RWPE1 (cell line): ENCODE results near the gene PTCRA.

Source experiments
- CTCF ChIA-PET: fragments of 350-600 bp; sonication (Branson Sonifier 250); formaldehyde crosslinking; extraction: SDS; loops from one replicate; lab custom pipeline; 2021; lab: Yijun Ruan, JAX
- POLR2A ChIA-PET: fragments of 400-600 bp; formaldehyde crosslinking; extraction: SDS; loops from one replicate; lab custom pipeline; 2020; ENCODE audit warnings: antibody characterized with exemption; ENCODE audit not compliant: low non-redundant PET; lab: Yijun Ruan, JAX
- DNase-seq: peaks from one replicate; pipeline ENCODE4 v3.0.0; 2012; ENCODE audit warnings: low spot score
- H3K27ac ChIP-seq: fragments of 450-650 bp; 2 replicates; pipeline ENCODE4 v1.5.1; 2017
- TF ChIP-seq, protein P1 (sequence below): fragments of 450-650 bp; conservative IDR thresholded peaks from 2 replicates; pipeline ENCODE4 v1.5.1; 2017; ENCODE audit warnings: low read depth, mild to moderate bottlenecking

Gene PTCRA

DNA sequence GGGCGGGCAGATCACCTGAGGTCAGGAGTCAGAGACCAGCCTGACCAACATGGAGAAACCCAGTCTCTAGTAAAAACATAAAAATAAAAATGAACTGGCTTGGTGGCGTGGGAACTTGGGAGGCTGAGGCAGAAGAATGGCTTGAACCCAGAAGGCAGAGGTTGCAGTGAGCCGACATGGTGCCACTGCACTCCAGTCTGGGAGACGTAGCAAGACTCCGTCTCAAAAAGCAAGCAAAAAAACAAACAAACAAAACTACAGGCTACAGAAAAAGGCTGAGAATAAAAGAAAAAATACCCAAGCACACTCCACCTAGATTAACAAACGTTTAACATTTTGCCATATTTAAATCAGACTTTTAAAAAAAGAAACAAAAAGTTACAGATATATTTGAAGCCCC is 5.9 kb downstream of the PTCRA start:
- TF ChIP-seq, protein P1, sequence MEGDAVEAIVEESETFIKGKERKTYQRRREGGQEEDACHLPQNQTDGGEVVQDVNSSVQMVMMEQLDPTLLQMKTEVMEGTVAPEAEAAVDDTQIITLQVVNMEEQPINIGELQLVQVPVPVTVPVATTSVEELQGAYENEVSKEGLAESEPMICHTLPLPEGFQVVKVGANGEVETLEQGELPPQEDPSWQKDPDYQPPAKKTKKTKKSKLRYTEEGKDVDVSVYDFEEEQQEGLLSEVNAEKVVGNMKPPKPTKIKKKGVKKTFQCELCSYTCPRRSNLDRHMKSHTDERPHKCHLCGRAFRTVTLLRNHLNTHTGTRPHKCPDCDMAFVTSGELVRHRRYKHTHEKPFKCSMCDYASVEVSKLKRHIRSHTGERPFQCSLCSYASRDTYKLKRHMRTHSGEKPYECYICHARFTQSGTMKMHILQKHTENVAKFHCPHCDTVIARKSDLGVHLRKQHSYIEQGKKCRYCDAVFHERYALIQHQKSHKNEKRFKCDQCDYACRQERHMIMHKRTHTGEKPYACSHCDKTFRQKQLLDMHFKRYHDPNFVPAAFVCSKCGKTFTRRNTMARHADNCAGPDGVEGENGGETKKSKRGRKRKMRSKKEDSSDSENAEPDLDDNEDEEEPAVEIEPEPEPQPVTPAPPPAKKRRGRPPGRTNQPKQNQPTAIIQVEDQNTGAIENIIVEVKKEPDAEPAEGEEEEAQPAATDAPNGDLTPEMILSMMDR = no peak
- no peak overlapping the region for H3K27ac ChIP-seq
- POLR2A ChIA-PET = no interaction called here
- CTCF ChIA-PET = interaction anchor here (0.6 kb wide), 1 partner anchor 27 kb away, joined by 3 read pairs; no protein-coding TSS in a partner anchor
- DNase-seq = no peak

DNA sequence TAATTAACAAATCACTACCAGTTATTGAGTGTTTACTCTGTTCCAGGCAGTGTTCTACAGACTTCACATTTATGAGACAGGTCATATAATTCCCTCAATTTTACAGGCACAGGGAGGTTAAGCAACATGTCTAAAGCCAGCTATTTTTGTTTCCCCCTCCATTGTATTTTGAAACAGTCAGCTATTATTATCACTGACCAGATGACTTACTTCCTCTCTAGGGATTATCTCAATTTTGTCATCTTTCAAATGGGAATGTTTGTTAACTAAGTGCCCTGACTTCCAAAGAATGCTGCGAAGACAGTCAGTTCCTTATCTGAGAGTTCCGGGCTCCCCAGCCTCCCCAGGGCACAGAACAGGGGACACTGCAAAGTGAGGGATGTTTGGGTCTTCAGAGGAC is 7.8 kb downstream of the PTCRA start:
- ChIA-PET POLR2A (no interaction called here), CTCF (interaction anchor here (0.5 kb wide), 1 partner anchor 13 kb away, joined by 3 read pairs; no protein-coding TSS in a partner anchor)
- no peak for DNase-seq
- TF ChIP-seq, protein P1 = no peak
- no peak overlapping the region for H3K27ac ChIP-seq

DNA sequence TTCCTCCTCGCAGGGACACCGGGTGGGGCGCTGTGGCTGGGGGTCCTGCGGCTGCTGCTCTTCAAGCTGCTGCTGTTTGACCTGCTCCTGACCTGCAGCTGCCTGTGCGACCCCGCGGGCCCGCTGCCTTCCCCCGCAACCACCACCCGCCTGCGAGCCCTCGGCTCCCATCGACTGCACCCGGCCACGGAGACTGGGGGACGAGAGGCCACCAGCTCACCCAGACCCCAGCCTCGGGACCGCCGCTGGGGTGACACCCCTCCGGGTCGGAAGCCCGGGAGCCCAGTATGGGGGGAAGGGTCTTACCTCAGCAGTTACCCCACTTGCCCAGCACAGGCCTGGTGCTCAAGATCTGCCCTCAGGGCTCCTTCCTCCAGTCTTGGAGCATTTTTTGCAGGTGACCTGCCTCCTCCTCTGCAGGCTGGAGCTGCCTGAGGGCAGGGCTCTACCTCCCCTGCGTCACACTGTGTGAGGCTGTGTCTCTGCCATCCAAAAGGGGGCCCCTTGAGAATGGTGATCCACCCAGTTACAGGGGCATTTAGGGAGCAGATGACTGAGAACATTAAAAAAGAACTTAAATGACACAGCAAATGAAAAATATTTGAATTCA is 9.5 kb downstream of the PTCRA start:
- POLR2A ChIA-PET = no interaction called here
- TF ChIP-seq, protein P1 = no peak
- no peak for DNase-seq
- H3K27ac ChIP-seq = no peak overlapping the region
- CTCF ChIA-PET = no interaction called here

DNA sequence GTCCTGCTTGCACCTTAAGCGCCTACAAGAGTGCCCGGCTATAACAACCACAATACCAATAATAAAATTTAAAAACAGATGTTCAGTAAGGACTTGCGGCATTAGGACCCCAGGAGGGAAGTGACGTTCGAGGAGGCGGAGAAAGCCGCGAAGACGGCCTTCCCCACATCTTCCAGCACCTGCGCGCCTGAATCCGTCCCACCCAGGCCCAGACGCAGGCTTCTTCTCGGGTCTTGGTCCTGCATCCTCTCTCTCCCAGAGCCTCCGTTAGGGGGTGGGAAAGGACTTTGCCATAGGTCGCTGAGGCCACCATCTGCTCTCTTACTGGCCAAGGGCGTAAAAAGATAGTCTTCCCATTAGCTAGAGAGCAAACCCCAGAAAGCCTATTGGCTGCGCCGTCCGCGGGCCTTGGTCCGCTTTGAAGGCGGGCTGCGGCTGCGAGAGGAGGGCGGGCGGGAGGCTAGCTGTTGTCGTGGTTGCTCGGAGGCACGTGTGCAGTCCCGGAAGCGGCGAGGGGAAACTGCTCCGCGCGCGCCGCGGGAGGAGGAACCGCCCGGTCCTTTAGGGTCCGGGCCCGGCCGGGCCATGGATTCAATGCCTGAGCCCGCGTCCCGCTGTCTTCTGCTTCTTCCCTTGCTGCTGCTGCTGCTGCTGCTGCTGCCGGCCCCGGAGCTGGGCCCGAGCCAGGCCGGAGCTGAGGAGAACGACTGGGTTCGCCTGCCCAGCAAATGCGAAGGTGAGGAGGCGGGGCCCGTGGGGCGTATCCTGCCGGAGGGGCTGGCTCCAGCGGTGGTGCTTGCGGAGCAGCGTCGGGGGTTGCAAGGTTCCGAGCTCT is 13.3 kb downstream of the PTCRA start, which contains the start of gene CNPY3:
Gene CNPY3, plus strand, starts transcription at position 495 of the 835 bp plus-strand sequence. Its CDS starts 91 bp downstream, at position 586.
- peak within 1 kb of the TSS; percentile 96 for H3K27ac ChIP-seq
- peak; percentile 93 for DNase-seq
- CTCF ChIA-PET = interaction anchor here (0.6 to 0.7 kb wide), 2 partner anchors 13 to 38 kb away, joined by 3 read pairs; no protein-coding TSS in a partner anchor
- POLR2A ChIA-PET = interaction anchor here (0.7 to 1.3 kb wide), 5 partner anchors 45 to 148 kb away, joined by 3 to 9 read pairs (median 7); partner anchors contain the start of genes BICRAL and PEX6
- TF ChIP-seq, protein P1 = no peak

DNA sequence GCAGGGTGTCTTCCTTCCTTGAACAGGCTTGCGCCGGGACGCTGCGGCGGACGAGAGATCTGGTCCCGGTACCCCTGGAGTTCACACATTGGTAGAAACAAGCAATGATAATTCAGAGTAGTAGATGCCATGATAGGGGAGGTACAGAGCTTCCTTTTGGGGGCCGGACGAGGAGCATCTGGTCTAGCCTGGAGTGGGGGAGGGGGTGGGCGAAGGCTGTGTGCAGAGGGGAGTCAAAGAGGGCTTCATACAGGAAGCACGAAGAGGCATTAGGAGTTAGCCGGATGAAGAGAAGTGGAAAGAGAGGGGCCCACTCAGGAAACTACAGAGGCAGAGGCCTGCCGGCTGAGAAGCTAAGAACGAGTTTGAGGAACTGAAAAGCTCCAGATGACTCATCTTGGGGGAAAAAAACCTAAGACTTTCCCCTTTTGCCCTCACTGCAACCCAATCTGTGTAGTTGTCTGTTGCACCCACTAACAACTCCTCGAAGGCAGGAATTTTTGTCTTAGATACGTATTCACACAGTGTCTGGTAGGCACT is 14.0 kb downstream of the PTCRA start:
- TF ChIP-seq, protein P1 = no peak
- H3K27ac ChIP-seq = peak overlapping the region; percentile 96
- POLR2A ChIA-PET = interaction anchor here (0.7 to 1.3 kb wide), 4 partner anchors 45 to 66 kb away, joined by 4 to 9 read pairs (median 7); partner anchors contain the start of gene PEX6
- CTCF ChIA-PET = interaction anchor here (0.6 to 0.7 kb wide), 2 partner anchors 12 to 39 kb away, joined by 3 read pairs; no protein-coding TSS in a partner anchor
- peak; percentile 36 for DNase-seq

DNA sequence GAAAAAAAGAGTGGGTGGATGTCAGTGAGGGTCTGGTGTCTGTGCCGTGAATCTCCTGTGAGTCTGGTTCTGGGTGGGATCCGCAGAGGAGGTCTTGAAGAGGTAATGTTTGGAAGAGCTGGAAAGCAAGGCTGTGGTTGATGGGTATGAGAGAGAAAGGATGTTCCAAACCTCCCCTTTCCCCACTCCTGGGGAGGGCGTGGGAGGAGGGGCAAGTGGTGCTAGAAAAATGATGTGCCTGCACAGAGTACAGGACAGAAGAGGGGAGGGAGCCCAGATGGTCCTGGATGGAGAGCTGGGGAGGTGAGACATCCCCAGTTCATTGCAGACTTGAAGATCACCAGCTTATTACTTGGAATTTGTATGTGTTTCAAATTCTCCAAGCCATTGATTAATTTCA is 16.6 kb downstream of the PTCRA start:
- POLR2A ChIA-PET = interaction anchor here (0.5 kb wide), 1 partner anchor 461 kb away, joined by 5 read pairs; no protein-coding TSS in a partner anchor
- CTCF ChIA-PET = no interaction called here
- no peak for DNase-seq
- TF ChIP-seq, protein P1 = no peak
- no peak overlapping the region for H3K27ac ChIP-seq
